ENCODE data around the gene NOLC1.

Gene NOLC1

GRCh38 chr10:102151774-102152544 lies at the start of gene NOLC1:
TSS of gene NOLC1 (plus strand) at chr10:102152389. CDS start at chr10:102152411, 22 bp downstream.
- peak; percentile 97 to 98 (median 98) for DNase-seq

GRCh38 chr10:102102421-102102820 lies 49.8 kb upstream of the NOLC1 start:
- DNase-seq, result no peak

- DNase-seq, result no peak
Measured at GRCh38 chr10:102106998-102107397, 45.2 kb upstream of the NOLC1 start.

GRCh38 chr10:102109166-102110116 lies 42.7 kb upstream of the NOLC1 start:
- DNase-seq, result no peak

- no peak for DNase-seq
Measured at GRCh38 chr10:102111276-102111675, 40.9 kb upstream of the NOLC1 start.

GRCh38 chr10:102112210-102112817 lies 39.9 kb upstream of the NOLC1 start:
- DNase-seq, result no peak

- no peak for DNase-seq
Measured at GRCh38 chr10:102113261-102113955, 38.8 kb upstream of the NOLC1 start.

GRCh38 chr10:102113956-102114857 lies 38.0 kb upstream of the NOLC1 start:
- DNase-seq, result peak in 1 of 3 donors; percentile 54

- peak; percentile 86 to 96 (median 91) for DNase-seq
Measured at GRCh38 chr10:102114861-102115618, 37.1 kb upstream of the NOLC1 start.

GRCh38 chr10:102115775-102116174 lies 36.4 kb upstream of the NOLC1 start:
- no peak for DNase-seq

- peak; percentile 50 to 68 (median 52) for DNase-seq
Measured at GRCh38 chr10:102116656-102117055, 35.5 kb upstream of the NOLC1 start.

GRCh38 chr10:102117391-102118159 lies 34.6 kb upstream of the NOLC1 start:
- DNase-seq, result peak in 2 of 3 donors; percentile 32 to 35

GRCh38 chr10:102118867-102119266 lies 33.3 kb upstream of the NOLC1 start:
- peak; percentile 40 to 58 (median 42) for DNase-seq

GRCh38 chr10:102119417-102120141 lies 32.6 kb upstream of the NOLC1 start:
- peak; percentile 41 to 57 (median 45) for DNase-seq

- DNase-seq, result peak; percentile 71 to 82 (median 72)
Measured at GRCh38 chr10:102120142-102120990, 31.8 kb upstream of the NOLC1 start, which contains the start of gene LDB1. TSS of gene LDB1 (minus strand) at chr10:102120368. CDS start at chr10:102120110, 258 bp downstream.

- peak in 1 of 3 donors; percentile 19 for DNase-seq
Measured at GRCh38 chr10:102120991-102121738, 31.0 kb upstream of the NOLC1 start.

GRCh38 chr10:102121739-102122372 lies 30.3 kb upstream of the NOLC1 start:
- no peak for DNase-seq

Measured in suppressor macrophage treated with lipopolysaccharide for 1 hour (primary cell).